NK-92 (cell line): ENCODE results near the gene PLP1.

ENCODE experiments used
- DNase-seq: peaks from one replicate; lab custom pipeline; 2025; ENCODE audit not compliant: unreplicated experiment; lab: John Stamatoyannopoulos, UW

PLP1 gene

GRCh38 chrX:103823591-103823990 is 47.0 kb downstream of the PLP1 start:
- DNase-seq, result no peak

- DNase-seq, result no peak
Measured at GRCh38 chrX:103825881-103826280, 49.2 kb downstream of the PLP1 start.

- no peak for DNase-seq
Measured at GRCh38 chrX:103828529-103828928, 51.9 kb downstream of the PLP1 start.

- DNase-seq, result no peak
Measured at GRCh38 chrX:103830848-103831247, 54.2 kb downstream of the PLP1 start.

- DNase-seq, result no peak
Measured at GRCh38 chrX:103831342-103831802, 54.7 kb downstream of the PLP1 start.

- DNase-seq, result no peak
Measured at GRCh38 chrX:103831803-103832544, 55.3 kb downstream of the PLP1 start, which contains the start of gene RAB9B. Gene RAB9B (minus strand): TSS chrX:103832257. CDS start chrX:103825784, 6,473 bp downstream.

- DNase-seq, result no peak
Measured at GRCh38 chrX:103839404-103839803, 62.8 kb downstream of the PLP1 start.
